SKM-1 treated with dmso at 0.1 percent for 144 hours (cell line): ENCODE data around the gene FBXO21.

ENCODE experiments used
- DNase-seq: peaks from one replicate; lab custom pipeline; 2025; ENCODE audit not compliant: unreplicated experiment; lab: John Stamatoyannopoulos, UW

Gene FBXO21

DNA sequence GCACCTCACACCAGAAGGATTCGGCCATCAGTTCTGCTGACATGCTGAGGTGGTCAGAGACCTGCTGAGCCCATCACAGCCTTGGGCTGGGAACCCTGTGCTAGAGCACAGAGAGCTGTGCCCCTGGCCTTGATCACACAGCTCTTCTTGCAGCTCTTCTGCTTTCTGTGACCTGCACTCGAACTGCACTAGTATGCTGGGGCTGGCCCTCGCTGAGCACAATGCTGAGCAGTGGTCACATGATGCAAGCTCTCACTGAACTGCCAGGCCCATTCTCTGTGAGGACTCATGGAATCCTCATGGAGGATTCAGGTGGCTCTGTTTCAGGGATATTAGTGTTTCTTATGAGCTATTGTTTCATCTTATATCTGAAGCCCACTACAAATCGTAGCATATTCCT is 22.5 kb downstream of the FBXO21 start:
- no peak for DNase-seq

DNA sequence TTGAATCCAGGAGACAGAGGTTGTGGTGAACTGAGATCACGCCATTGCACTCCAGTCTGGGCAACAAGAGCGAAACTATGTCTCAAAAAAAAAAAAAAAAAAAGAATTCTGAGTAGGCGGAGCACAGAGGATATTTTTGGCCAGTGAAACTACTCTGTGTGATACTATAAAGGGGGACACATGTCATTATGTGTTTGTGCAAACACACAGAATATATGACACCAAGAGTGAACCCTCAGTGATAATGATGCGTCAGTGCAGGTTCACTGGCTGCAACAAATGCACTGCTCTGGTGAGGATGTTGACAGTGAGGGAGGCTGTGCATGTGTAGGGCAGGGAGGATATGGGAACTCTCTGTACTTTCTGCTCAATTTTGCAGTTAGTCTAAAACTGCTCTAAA is 24.2 kb downstream of the FBXO21 start:
- no peak for DNase-seq

DNA sequence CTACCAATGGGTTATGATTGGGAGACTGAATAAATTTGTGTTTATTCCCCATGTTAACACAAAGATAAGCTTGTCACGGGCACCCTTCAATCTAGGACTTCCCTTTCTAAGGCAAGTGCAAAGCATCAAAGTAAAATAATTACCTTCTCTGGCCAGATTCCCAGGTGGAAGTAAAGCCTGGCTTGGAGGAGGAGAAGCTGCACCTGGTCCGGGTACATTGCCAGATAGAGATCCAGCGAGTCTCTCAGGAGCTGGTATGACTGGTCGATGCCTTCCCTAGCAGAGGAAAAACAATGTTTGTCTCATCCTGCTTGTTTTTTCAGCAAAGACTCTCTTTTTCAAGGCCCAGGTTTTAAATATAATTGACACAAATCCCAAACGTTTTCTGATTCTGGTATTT is 24.9 kb downstream of the FBXO21 start:
- DNase-seq: no peak

- no peak for DNase-seq
Measured at GRCh38 chr12:117162633-117163032, 27.6 kb downstream of the FBXO21 start.

GRCh38 chr12:117162167-117162539 is 28.1 kb downstream of the FBXO21 start:
- no peak for DNase-seq

- DNase-seq: no peak
Measured at GRCh38 chr12:117161460-117162166, 28.7 kb downstream of the FBXO21 start.

- DNase-seq: no peak
Measured at GRCh38 chr12:117159674-117160073, 30.6 kb downstream of the FBXO21 start.

DNA sequence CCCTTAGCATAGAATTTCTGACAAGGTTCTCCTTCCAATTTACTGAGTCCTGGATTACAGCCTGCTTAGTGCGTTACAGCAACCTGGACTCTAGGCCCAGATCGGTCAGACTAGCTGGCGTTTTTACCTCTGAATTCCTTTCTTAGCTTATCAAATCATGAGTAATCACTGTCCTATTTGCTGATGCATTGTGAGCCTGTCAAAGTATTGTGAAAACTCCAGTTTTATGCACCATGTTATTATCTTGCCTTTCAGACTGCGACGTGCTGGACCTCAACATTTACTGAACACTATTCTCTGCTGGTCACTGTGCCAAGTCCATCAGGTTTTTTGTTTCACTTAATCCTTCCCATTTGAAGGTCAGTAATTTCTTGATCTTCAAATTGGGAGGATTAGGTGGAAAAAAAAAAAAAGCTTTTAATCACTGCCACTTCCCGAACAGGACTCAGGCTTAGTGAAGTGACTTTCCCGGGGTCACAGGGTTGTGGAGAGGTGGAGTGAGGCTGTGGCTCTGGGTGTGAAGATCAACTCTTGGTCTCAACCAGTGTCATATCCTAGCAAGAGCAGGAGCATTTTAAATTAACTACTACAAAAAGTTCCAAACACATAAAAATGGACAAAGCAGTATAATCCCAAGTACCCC is 31.2 kb downstream of the FBXO21 start:
- DNase-seq: no peak

DNA sequence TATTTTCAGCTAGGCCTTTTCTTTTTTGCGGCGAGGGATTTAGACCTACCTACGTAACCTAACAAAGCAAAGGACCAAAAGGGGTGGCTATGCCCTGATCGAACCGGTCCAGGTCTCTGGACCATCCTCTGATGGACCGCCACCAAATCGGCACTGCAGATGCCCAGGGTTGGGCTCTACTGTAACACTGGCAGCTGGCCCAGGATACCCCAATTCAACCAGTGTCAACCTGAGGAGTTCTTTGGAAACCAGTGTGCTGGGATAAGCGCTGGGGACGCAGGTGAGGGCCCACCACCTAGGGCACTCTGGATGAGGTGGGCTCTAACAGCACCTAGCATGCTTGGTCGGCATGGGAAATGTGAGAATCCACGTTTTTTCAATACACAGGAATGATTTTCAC is 32.2 kb downstream of the FBXO21 start:
- no peak for DNase-seq

GRCh38 chr12:117155278-117156060 is 34.8 kb downstream of the FBXO21 start:
- DNase-seq: no peak

DNA sequence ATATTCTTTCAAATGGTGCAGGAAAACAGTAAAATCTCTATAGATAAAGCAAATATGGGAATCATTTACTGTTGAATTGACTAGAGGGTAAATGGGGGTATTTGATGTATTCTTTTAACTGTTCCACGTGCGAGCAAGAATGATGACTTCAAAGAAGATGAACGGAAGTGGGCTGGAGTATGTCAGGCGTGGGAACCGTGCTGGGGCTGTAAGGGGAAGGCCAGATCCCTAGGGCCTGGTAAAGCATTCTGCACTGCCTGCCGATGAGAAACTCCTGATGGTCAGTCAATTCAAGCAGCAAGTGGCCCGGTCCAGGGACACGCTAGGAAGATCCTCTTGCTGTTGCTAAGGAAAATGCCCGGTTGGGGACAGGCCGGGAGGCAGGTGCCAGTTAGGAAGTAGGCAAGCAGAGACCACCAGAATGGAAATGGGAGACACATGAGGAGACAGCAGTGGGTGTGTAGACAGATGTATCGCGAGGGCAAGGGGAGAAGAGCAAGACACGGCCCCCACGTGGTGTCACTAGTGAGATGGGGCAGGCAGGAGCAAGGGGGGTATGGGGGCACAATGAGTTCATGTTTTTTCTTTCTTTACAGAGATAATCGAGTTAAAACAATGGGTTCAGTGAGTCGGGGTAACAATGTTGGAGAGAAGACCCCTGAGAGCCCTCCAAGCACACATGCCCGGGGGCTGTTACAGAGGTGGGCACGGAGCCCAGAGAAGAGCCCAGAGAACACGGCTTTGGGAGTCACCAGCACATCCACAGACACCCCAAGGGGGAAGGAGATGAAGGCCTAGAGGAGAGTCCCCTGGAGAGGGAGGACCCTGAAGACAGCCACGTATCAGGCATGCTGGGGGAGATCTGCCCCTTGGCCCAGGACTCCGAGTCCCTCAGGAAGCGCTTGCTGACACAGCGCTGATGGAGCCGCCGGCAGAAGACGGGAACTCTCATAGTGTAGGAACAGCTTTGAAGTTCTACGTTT is 37.2 kb downstream of the FBXO21 start:
- no peak for DNase-seq

DNA sequence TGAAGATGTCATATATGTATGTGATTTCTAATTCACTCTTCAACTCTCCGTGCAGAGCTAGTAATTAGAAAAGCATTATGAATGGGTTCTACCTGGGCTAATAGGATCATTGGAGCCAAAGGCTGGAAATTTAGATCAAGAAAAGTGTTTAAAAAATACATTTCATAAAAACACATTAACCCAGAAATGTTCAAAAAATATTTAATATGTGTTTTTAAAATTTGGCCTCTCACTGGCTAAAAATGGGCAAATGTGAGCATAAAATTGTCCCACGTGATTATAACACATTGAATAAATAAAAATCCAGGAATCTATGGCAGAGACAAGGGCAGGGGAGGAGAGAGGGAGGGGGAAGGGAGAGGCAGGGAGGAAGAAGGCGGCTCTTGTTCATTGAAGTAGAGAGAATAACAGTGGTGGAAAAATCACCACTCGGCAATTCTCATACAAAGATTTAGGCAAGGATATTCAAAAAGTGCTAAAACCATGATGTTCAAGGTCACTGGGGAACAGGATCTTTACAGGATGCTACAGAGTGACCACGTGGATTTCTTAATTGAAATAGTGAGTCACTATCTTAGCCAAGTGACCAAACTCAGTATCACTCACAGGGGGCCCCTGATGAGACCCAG is 38.8 kb downstream of the FBXO21 start:
- DNase-seq: no peak

GRCh38 chr12:117149431-117149830 is 40.8 kb downstream of the FBXO21 start:
- no peak for DNase-seq

- no peak for DNase-seq
Measured at GRCh38 chr12:117148642-117149041, 41.6 kb downstream of the FBXO21 start.

GRCh38 chr12:117147639-117148038 is 42.6 kb downstream of the FBXO21 start:
- no peak for DNase-seq

DNA sequence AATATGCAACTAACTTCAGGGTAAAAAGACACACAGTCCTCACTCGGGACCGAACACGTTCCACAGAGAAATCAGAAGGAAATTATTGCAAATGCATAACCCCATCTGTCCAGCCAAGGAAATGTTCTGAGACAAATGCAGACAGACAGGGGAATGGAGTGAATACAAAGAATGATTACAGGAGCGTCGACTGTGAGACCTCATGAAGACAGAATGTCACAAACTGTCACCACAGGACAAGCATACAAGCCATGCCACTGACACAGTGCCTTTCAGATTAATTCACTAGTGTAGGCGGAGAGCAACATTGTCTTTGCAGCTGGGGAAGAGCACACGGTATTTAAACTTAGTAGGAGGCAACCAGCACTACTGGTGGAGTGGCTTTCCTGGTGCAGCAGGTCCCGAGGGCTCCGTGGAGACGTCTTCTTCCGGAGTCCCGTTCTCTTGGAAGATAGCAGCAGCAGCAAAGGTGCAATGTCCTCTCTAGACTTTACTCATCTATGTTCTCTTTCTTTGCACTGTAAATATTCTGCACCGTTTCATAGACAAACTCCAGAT is 44.6 kb downstream of the FBXO21 start:
- no peak for DNase-seq

DNA sequence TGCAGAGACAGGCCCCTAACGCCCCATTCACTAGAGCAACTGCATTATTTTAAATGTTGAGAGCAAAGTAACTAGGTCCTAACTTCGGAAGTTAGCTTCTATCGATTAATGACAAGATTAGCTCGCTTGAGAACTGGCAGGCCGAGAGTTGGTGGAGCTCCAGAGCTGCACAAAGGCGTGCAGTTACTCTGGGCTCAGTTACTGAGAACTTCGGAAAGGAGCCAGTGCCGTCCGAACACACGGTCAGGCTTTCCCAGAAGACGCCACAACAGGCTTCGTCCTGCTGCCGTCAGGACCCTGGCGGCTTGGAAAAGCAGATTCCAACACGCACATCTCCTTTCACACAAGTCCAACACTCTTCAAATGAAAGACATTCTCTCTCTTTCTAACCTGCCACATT is 45.7 kb downstream of the FBXO21 start:
- no peak for DNase-seq

GRCh38 chr12:117143008-117143532 is 47.2 kb downstream of the FBXO21 start:
- DNase-seq: no peak

DNA sequence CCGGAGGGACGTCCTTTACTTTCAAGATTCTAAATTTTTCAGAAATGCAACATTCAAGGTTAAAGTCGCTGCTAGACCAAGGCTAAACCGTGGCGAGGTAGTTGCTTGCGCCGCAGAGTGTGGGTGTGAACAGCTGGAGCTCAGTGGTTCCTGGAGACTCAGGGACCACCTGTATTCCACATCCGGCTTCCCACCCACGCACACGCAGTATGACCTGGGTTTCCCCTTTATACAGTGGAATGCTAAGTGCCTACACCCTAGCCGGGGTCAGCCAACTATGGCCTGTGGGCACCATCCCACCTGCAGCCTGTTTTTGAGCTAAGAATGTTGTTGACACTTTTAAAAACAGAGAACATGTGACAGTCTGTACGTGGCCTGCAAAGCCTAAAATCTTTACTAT is 48.2 kb downstream of the FBXO21 start:
- no peak for DNase-seq
